Stromal cell of bone marrow (primary cell): Measurements from ENCODE around the gene PCDH15.
"Not testable (repeated sequence)": the region's sequence is repeated elsewhere in the genome, so short reads cannot be mapped to it uniquely, and the experiment has no call there.

Experiments used
- DNase-seq: peaks from one replicate; pipeline ENCODE4 v3.0.0-alpha.2; 2012; ENCODE audit warnings: low read depth

PCDH15 gene

GRCh38 chr10:53978301-53978700 lies 822.7 kb downstream of the PCDH15 start:
- DNase-seq: no peak

- DNase-seq: no peak
These were observed 823.8 kb downstream of the PCDH15 start for GRCh38 chr10:53977267-53977666.

GRCh38 chr10:53957401-53957800 lies 843.6 kb downstream of the PCDH15 start:
- DNase-seq: no peak

- no peak for DNase-seq
These were observed 845.9 kb downstream of the PCDH15 start for GRCh38 chr10:53955091-53955490.

- DNase-seq: no peak
These were observed 848.1 kb downstream of the PCDH15 start for GRCh38 chr10:53952698-53953630.

- DNase-seq: no peak
These were observed 861.4 kb downstream of the PCDH15 start for GRCh38 chr10:53939654-53940053.

GRCh38 chr10:53930648-53931047 lies 870.4 kb downstream of the PCDH15 start:
- DNase-seq: no peak

- not testable (repeated sequence) for DNase-seq
These were observed 876.9 kb downstream of the PCDH15 start for GRCh38 chr10:53924051-53924700.

- no peak for DNase-seq
These were observed 882.3 kb downstream of the PCDH15 start for GRCh38 chr10:53918755-53919154.

GRCh38 chr10:53909791-53910190 lies 891.2 kb downstream of the PCDH15 start:
- DNase-seq: no peak

- no peak for DNase-seq
These were observed 896.4 kb downstream of the PCDH15 start for GRCh38 chr10:53904506-53905241.

- no peak for DNase-seq
These were observed 897.3 kb downstream of the PCDH15 start for GRCh38 chr10:53903756-53904155.

- no peak for DNase-seq
These were observed 901.4 kb downstream of the PCDH15 start for GRCh38 chr10:53899463-53900160.

- no peak for DNase-seq
These were observed 902.5 kb downstream of the PCDH15 start for GRCh38 chr10:53898532-53898931.

- no peak for DNase-seq
These were observed 906.9 kb downstream of the PCDH15 start for GRCh38 chr10:53894145-53894544.

- no peak for DNase-seq
These were observed 908.0 kb downstream of the PCDH15 start for GRCh38 chr10:53893061-53893460.

GRCh38 chr10:53886325-53887300 lies 914.4 kb downstream of the PCDH15 start:
- DNase-seq: no peak

GRCh38 chr10:53864846-53865245 lies 936.2 kb downstream of the PCDH15 start:
- DNase-seq: no peak

- DNase-seq: no peak
These were observed 948.4 kb downstream of the PCDH15 start for GRCh38 chr10:53852450-53853175.

GRCh38 chr10:53846809-53847208 lies 954.2 kb downstream of the PCDH15 start:
- no peak for DNase-seq
